Brain pericyte (primary cell): Measurements from ENCODE around the gene MUC3A.
"Not testable (repeated sequence)": the region's sequence is repeated elsewhere in the genome, so short reads cannot be mapped to it uniquely, and the experiment has no call there.

Source experiments
- DNase-seq: peaks from one replicate; pipeline ENCODE4 v3.0.0-alpha.2; 2012; ENCODE audit warnings: low read depth, low spot score

Gene MUC3A, protein sequence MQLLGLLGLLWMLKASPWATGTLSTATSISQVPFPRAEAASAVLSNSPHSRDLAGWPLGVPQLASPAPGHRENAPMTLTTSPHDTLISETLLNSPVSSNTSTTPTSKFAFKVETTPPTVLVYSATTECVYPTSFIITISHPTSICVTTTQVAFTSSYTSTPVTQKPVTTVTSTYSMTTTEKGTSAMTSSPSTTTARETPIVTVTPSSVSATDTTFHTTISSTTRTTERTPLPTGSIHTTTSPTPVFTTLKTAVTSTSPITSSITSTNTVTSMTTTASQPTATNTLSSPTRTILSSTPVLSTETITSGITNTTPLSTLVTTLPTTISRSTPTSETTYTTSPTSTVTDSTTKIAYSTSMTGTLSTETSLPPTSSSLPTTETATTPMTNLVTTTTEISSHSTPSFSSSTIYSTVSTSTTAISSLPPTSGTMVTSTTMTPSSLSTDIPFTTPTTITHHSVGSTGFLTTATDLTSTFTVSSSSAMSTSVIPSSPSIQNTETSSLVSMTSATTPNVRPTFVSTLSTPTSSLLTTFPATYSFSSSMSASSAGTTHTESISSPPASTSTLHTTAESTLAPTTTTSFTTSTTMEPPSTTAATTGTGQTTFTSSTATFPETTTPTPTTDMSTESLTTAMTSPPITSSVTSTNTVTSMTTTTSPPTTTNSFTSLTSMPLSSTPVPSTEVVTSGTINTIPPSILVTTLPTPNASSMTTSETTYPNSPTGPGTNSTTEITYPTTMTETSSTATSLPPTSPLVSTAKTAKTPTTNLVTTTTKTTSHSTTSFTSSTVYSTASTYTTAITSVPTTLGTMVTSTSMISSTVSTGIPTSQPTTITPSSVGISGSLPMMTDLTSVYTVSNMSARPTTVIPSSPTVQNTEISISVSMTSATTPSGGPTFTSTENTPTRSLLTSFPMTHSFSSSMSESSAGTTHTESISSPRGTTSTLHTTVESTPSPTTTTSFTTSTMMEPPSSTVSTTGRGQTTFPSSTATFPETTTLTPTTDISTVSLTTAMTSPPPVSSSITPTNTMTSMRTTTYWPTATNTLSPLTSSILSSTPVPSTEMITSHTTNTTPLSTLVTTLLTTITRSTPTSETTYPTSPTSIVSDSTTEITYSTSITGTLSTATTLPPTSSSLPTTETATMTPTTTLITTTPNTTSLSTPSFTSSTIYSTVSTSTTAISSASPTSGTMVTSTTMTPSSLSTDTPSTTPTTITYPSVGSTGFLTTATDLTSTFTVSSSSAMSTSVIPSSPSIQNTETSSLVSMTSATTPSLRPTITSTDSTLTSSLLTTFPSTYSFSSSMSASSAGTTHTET (N-terminal part only)

DNA sequence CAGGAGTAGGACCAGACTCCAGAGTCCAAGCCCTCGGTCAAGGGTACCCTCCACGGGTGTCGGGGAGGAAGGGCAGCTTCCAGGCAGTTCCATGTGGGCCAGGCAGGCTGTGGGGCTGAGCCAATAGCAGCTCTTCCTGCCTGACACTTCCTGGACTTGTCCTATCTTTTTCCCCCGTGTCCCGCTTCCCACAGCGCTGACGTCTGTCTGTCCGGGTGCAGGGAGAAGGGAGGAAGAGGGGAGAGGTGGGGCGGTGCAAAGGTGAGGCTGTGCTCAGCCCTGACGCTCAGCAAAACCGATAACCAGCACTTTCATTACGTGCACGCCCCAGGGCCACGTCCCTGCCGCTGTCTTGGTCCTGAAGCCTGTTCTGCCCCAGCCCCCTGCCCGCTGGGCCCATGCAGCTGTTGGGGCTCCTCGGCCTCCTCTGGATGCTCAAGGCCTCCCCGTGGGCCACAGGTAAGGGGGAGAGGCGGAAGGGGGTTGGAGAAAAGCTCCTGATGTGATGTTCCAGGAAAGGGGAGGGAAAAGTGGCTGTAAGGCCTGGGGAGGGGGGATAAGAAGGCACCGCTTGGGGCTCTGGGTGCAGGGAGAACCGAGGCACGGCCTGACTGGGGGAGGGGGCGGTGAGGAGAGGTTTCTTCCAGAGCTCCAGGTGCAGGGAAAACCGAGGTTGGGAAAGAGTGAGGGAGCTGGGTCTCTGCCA lies at the start of gene MUC3A:
TSS of gene MUC3A (plus strand) at position 308 of the 706 bp plus-strand sequence. CDS start at position 399, 91 bp downstream.
- DNase-seq: no peak

DNA sequence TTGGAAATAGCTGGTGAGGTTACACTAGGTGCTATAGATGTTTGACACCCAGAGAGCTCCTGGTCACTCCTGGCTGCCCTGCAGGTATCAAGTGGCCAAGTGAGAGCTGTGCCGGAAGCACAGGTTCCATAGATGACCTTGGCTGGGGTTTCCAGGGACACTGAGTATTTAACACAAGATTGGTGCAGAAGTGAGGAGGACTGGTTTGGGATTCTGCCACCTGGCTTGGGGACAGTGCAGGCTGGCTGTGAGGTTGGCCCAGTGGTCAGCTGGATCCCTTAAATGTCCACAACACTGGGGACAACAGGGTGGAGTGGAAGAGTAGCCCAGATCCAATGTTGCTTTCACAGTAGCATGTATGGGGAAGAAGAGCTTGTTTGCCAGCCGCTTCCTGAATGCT lies 48.4 kb upstream of the MUC3A start:
- DNase-seq: no peak

DNA sequence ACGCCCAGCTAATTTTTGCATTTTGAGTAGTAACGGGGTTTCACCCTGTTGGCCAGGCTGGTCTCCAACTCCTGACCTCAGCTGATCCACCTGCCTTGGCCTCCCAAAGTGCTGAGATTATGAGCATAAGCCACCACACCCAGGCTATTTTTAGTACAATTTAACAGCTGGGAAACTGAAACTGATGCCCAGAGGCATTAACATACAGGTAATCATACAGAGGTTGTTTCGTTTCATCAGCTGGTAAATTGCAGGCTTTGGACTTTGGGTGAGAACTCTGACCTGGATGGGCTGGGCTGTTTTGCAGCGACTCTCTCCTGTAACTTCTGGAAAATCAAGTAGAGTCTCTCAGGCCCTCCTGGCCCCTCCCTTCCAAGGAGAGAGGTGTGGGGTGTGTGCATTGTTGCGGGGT lies 47.4 kb upstream of the MUC3A start:
- no peak for DNase-seq

- no peak for DNase-seq
These were observed 46.7 kb upstream of the MUC3A start for GRCh38 chr7:100902638-100903037.

DNA sequence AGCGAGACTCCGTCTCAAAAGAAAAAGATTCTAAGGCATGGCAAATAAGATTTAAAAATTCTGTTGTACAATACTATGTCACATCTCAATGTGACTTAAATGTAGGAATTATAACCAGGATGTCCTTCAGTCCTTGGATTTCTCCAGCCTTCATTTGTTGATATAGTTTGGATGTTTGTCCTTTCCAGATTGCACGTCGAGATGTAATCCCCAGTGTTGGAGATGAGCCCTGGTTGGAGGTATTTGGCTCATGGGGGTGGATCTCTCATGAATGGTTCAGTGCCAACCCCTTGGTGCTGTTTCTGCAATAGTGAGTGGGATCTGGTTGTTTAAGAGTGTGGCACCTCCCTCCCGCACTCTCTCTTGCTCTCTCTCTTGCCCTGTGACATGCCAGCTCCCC lies 40.8 kb upstream of the MUC3A start:
- DNase-seq: no peak

DNA sequence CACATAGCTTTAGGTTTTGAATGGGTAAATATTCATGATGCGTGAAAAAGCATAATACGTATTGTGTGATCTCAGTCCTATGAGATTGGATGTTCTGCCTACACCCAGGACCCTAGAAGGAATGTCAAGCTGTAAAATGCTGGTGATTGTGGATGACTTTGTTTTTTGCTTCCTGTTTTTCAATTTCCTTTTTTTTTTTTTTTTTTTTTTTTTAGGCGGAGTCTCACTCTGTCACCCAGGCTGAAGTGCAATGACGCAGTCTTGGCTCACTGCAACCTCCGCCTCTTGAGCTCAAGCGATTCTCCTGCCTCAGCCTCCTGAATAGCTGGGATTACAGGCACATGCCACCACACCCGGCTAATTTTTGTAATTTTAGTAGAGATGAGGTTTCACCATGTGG lies 38.9 kb upstream of the MUC3A start:
- DNase-seq: not testable (repeated sequence)

DNA sequence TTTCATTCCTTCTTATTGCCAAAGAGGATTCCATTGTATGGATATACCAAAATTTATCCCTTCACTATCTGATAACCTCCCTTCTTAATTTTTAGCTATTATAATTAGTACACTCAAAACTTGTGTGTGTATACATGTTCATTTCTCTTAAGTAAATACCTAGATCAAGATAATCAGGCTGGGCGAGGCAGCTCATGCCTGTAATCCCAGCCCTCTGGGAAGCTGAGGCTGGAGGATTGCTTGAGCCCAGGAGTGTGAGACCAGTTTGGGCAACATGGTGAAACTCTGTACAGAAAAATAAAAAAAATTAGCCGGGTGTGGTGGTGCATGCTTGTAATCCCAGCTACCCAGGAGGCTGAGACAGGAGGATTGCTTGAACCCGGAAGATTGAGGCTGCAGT lies 37.9 kb upstream of the MUC3A start:
- DNase-seq: no peak

- DNase-seq: no peak
These were observed 35.0 kb upstream of the MUC3A start for GRCh38 chr7:100914208-100914878.

DNA sequence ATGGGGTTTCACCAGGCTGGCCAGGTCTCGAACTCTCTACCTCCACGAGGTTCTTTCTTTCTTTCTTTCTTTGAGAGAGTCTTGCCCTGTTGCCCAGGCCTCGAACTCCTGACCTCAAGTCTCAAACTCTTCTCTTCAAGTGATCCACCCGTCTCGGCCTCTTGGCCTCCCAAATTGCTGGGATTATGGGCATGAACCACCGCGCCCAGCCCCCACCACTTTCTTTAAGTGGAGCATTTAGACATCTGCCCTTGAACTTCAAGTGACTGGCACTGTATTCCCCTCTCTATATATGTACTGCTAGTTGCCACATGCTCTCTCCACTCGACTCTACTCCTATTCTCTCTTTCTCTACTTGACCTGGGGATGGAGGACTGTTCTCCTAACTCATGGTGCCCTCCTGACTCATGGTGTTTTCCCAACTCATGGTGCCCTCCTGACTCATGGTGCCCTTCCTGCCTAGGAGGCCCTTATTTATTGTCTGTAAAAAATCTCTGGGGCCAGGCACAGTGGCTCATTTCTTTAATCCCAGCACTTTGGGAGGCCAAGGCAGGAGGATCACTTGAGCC lies 34.4 kb upstream of the MUC3A start:
- DNase-seq: no peak

DNA sequence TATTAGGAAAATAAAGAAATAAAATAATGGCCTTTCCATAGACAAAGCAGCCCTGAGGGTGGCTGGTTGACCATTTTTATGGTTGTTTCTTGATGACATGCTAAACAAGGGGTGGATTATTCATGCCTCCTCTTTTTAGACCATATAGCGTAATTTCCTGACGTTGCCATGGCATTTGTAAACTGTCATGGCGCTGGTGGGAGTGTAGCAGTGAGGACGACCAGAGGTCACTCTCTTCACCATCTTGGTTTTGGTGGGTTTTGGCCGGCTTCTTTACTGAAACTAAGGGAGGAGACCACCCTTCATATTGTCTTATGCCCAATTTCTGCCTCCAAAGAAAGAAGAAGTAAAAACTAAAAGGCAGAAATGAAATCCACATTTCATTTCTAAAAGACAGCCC lies 30.0 kb upstream of the MUC3A start:
- not testable (repeated sequence) for DNase-seq

GRCh38 chr7:100919779-100920437 lies 29.4 kb upstream of the MUC3A start:
- DNase-seq: not testable (repeated sequence)

DNA sequence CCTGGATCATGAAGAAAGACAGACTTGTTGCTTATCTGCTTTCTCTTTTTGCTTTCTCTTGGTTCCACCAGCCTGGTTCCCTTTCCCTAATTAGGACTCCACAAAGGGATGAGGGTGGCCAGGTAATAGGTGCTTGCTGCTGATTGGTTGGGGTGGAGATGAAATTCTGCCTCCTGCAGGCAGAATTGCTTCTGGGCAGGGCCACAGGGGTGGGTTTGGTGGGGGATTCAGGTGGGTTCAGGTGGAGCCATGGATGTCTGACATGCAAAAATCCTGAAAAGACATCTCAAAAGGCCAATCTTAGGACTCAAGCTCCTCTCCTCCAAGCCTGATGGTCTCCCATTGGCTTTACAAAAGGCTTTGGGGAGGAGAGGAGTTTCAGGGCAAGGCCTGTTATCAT lies 28.3 kb upstream of the MUC3A start:
- DNase-seq: no peak

DNA sequence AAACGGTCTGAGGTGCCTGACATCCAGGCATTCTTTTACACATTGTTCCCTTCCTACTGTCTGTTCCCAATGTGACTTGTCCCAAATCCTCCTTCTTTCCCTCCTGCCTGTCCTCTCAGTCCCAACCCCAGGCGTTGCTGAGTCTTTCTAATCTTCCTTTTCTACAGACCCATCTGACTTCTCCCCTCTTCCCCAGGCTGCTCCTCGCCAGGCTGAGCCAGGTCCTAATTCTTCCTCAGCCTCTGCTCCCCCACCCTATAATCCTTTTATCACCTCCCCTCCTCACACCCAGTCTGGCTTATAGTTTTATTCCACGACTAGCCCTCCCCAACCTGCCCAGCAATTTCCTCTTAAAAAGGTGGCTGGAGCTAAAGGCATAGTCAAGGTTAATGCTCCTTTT lies 25.7 kb upstream of the MUC3A start:
- not testable (repeated sequence) for DNase-seq

DNA sequence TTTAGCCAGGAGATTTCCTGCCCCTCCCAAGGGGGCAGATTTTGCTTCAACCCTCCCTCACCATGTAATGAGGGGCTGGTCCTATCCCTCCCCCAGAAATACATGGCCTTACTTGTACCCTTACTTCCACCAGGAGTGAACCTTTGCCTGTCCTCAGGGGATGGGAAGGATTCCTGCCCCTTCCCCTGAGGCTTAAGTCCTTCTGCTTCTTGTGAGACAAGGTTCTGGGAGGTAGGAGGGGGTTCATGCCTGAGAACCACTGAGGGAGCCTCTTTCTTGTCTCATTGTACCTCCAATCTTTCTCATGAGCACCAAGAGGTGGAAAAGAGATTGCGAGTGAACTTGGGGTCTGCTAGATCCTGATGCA lies 19.5 kb upstream of the MUC3A start:
- DNase-seq: no peak

DNA sequence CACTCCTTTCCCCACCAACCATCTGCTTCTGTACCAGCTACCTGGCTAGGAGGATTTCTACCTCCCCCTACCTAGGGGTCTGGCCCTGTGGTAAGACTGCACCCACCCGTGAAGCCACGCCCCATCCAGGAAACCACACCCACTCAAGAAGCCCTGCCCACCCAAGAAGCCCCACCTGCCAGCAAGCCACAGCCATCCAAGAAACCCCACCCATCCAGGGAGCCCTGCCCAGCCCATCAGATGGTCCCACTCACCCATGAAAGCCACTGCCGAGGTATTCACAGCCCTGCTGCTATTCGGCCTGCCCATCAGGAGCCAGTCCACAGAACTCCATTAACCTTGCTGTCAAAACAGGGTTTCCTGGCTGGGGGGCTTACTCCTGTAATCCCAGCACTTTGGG lies 15.6 kb upstream of the MUC3A start:
- DNase-seq: no peak

DNA sequence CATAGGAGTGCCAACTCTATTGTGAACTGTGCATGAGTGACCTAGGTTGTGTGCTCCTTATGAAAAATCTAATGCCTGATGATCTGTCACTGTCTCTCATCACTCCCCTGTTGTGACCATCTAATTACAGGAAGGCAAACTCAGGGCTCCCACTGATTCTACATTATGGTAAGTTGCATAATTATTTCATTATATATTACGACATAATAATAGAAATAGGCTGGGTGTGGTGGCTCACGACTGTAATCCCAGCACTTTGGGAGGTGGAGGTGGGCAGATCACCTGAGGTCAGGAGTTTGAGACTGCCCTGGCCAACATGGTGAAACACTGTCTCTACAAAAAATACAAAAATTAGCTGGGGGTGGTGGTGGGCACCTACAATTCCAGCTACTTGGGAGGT lies 14.0 kb upstream of the MUC3A start:
- DNase-seq: not testable (repeated sequence)

- DNase-seq: not testable (repeated sequence)
These were observed 13.2 kb upstream of the MUC3A start for GRCh38 chr7:100936167-100936566.

DNA sequence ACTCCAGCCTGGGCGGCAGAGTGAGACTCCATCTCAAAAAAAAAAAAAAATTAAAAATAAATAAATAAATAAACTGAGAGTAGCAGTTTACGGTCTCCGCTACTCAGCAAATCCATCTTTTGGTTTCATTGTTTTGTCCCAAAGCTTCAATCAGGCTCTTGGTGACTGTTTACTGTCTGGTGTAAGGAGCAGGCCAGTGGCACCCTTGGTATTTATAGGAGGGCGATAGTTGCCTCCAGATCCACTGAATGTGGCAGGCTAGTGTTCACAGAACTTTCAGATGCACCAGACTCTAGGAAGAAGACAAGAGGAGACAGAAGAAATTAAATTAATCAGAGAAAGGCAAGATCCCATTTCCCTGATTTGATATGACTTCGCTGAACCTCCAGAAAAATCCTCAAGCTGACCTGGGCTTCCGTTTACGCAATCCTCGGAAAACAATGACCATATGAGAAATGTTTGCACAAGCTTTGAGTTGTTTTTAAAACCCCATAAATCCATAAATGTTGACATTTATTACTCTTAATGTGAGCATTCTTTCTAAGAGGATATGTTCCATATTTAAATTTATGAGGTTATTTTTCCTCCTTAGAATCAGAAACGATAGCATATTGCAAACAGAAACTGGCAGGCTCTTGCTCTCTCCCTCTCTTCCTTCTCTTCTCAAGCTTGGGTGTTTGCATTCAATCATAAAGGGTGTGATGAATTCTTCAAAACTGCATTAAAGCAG lies 7.1 kb upstream of the MUC3A start:
- no peak for DNase-seq

GRCh38 chr7:100943693-100944092 lies 5.6 kb upstream of the MUC3A start:
- no peak for DNase-seq
